HG03135 (cell line): Measurements from ENCODE around the gene DYSF.
"Not testable (repeated sequence)": the region's sequence is repeated elsewhere in the genome, so short reads cannot be mapped to it uniquely, and the experiment has no call there.

Experiments
- ATAC-seq: cut with Tn5 transposase; IDR thresholded peaks from one replicate; pipeline ENCODE4 v1.9.1; 2021; ENCODE audit warnings: mild to moderate bottlenecking, moderate library complexity; ENCODE audit not compliant: unreplicated experiment

The DYSF gene

DNA sequence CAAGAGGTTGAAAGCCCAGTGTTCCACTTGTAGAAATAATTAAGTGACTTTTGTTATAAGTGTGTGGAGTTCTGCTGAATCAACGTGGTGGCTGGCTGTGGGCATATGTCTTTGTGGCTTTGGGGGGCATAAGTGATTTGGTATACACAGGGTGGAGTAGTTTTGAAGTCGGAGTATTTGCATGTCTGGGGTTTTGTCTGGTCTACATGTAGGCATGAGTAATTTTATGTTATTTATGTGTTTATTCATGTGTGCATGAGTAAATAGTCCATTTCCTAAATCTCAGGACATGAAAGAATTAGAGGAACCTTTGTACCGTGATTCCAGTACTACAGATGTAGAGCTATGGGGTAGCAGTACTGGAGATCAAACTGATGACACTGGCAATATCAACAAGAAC is 179.7 kb downstream of the DYSF start:
- ATAC-seq: no peak

DNA sequence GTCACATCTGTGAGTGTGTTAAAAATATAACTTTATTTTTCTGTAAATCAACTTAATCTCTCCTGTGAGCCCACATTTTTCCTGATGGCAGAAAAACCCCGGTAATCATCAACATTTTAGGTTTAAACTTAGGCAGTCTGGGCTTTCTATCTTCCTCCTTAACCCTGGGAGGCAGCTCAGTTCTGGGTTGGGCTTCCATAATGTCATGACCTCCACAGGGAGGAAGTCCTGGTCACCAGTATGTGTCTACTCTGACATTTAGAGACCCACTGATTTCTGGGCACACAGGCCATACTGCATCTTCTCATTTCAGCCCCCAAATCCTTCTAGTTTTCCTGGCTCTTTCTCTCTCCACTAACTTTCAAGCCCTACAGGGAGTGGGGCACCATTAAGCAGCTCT is 181.2 kb downstream of the DYSF start:
- no peak for ATAC-seq

DNA sequence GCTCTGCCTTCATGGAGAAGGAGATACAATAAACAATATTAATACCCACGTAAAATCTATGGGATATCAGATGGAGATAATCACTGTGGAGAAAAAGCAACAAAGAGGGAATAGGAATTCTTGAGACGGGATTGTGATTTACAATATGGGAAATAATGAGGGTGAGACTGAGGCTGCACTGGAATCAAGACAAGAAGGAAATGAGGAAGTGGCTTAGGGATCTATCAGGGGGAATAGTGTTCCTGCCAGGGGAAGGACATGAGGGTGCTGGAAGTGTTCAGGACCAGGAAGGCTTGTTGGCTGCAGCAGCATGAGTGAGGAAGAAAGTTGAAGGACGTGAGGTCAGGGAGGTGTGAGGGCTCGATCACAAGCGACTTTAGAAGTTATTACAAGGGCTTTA is 182.4 kb downstream of the DYSF start:
- no peak for ATAC-seq

DNA sequence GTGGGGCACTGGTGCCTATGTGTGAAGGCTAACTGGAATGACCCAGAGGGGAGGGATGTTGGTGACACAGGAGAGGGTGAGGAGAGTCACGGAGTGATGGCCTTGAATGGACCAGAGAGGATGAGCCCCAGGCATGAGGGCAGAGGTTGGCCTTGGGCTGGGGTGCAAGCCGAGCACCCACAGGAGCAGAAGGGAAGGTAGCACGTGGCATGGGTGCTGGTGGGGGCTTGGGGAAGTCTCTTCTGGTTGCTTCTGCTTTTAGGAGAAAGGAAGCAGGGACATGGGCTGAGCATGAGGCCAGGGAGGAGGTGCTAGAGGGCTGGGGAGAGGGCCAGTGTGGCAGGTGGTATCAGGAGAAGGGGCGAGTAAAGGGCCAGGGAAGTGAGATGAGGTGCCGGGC is 183.8 kb downstream of the DYSF start:
- no peak for ATAC-seq

DNA sequence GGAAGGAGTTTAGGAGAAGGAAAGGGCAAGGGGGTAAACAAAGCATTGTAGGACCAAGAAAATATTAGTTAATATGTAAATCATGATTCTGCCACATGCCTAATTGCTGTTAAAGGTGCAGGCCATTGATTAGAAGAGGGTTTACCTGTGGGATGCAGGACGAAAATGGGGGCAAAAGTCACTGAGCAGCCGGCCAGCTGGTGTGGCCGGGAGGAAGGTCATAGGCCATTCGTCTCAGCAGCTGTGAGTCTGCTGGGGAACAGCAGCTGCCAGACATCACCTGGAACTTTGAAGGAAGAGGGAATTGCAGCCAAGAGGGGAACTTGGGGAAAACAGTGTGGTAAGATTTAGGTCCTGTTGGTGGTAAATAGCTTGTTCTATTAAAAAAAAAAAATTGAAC is 184.4 kb downstream of the DYSF start:
- ATAC-seq: no peak

DNA sequence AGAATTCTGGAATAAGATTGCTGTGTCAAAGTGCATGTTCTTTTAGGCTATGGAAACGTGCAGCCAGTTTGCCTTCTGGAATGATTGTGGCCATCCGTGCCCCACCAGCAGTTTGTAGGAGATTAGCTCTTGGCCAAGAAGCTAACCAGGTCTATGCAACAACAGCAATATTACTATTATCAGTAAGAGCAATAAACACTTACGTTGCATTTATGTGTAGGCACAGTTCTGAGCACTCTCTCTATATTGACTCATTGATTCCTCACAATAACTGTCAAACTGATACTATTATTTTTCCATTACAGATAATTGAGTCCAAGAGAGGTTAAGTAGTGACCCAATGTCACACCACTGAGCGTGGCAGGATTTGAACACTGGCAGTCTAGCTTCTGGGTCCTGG is 186.4 kb downstream of the DYSF start:
- ATAC-seq: no peak

DNA sequence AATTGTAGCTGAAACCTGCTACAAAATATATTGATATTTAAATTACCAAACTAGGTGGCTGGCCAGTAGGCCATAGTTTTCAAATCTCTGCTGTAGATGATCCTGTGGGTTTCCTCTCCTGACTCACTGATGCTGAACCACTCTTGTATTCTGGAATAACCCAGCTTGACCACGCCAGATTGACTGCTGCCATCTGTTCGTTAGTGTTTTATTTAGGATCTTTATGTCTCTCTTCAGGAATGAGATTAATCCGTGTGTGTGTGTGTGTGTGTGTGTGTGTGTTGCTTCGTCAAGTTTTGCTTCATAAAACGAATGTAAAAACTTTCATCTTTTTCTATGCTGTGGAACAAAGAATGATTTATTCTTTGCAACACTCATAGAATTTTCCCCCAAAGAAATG is 187.1 kb downstream of the DYSF start:
- no peak for ATAC-seq

DNA sequence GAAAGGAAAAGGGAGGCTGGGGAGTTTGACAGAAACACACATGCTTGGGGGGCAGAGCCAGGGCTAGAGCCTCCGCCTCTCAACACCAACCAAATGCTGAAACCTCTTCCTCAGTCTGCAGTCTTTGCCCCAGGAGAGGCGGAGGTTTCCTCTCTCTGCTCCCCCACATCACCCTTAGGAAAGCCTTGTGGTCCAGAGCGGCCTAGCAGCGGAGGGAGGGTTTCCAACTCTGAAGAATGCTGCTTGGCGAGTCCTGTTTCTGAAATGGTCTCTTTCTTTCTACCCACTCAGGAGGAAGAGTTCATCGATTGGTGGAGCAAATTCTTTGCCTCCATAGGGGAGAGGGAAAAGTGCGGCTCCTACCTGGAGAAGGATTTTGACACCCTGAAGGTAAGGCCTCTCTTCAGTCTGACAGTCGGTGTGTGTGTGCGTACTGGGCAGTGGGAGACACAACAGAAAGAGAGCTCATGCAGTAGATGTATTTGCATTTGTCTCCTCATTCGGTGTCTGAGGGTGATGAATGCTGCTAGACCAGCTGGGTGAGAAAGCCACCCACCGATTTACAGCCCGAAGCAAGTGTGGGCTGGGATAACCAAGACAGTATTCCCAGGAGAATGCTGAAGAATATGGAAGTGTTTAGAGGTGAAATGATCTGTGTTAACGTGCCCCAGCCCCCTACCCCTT is 190.5 kb downstream of the DYSF start:
- ATAC-seq: no peak

DNA sequence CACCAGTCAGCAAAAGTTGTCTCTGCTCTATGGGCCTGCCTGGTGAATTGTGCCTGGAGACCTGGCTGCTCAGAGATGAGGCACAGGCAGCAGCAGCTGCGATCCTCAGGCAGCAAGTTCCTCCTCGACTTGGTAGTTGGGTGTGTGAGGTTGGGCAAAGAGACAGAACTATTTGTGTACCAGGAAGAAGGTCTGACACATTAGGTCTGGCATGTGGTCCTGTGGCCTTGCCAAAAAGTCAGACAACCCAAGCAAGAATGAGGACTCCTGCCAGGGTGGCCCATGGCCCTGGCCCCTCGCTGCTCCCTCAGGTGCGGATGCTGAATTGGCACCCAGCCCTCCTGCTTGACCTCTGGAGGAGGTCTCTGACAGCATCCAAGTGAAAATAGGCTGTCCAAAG is 192.7 kb downstream of the DYSF start:
- no peak for ATAC-seq

DNA sequence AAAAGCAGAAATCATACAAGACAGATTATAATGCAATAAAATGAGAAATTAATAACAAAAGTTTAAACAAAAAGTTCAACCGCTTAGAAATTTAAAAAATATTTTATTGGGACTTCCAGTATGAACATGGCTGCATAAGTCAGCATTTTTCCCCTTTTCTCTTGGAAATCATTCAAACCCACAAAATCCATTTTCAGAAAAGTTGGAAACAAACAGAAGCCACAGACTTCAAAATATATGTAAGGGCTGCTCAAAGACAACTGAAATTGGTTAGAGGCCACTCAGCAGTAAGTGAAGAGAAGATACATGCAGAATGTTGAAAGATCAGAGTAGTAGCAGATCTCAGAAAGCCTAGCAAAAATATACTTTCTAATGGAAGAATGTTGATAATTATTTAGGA is 194.0 kb downstream of the DYSF start:
- no peak for ATAC-seq

DNA sequence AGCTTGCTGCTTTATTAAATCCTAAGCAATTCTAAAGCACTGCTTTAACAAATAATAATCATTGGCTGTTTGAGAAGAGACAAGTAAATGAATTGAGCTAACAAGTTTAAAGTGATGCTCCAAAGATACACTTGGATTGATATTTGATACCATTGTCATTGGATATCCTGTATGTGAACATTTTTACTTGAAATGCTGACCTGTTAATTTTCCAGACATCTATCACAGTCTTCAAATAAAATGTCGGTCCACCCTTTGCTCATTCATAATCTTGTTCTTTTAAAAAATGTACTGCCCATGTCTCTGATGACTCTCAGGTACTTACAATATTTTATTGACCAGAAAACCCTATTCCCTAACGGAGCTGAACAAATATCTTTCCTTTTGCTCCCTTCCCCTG is 202.1 kb downstream of the DYSF start:
- ATAC-seq: no peak

DNA sequence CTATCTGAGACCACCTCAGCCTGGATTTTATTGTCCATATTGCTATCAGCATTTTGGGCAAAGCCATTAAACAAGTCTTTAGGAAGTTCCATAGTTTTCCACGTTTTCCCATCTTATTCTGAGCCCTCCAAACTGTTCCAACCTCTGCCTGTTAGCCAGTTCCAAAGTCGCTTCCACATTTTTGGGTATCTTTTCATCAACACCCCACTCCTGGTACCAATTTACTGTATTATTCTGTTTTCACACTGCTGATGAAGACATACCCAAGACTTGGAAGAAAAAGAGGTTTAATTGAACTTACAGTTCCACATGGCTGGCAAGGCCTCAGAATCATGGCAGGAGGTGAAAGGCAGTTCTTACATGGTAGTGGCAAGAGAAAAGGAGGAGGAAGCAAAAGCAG is 204.9 kb downstream of the DYSF start:
- not testable (repeated sequence) for ATAC-seq

DNA sequence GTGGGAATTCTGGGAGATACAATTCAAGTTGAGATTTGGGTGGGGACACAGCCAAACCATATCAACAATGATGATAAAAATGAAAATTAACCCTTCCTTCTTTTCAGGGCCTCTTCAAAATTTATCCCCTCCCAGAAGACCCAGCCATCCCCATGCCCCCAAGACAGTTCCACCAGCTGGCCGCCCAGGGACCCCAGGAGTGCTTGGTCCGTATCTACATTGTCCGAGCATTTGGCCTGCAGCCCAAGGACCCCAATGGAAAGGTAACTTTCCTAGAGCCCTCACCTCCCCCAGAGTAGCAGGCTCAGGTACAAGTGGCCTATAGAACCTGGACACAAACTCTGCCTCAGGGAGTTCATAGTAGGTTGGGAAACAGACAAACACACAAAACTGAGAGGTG is 205.4 kb downstream of the DYSF start:
- no peak for ATAC-seq

DNA sequence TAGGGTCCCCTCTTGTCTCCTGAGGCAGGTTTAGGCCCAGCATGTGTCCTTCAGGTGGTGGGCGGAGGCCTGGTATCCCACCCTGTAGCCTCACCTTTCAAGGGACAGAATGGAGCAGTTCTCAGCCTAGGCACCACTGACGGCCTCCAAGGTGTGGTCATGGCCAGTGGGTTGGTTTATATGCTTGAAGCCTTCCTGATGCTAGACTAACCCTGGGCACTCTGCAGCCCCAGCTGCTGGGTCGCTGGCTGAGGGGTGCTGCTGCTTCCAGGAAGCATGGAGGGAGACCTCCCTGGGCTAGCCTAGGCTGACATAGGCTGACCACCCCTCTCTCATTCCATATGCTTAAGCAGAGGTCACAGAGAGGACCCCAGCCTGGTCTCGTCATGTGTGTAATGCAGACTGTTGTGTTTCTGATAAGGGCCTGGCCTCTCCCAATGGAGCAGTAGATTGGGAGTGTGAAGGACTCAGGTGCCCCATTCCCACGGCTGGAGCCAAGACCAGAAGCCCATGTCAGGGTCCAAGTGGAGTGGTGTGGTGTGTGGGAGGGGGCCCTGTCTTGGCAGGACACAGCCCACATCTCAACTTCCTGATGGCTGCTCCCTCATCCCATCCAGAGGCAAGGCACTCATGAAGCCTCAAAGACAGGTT is 206.6 kb downstream of the DYSF start:
- ATAC-seq: no peak

DNA sequence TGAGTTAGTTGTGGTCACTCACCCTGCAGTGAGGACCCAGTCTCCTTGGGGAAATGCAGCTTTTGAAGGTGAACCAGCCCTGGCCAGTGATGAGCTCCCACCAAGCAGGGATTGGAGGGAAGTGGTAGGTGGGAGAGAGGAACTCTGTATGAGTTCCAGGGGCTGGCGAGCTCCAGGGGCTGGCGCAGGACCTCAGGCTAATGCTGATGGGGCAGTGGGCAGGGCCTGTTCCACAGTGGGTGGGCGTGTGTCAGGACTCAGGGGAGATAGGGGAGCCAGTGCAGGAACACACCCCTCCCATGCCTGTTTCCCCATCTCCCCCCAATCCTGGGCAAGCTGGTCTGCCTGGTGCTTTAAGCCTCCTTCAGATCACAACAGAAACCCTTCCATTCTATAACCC is 208.4 kb downstream of the DYSF start:
- no peak for ATAC-seq

DNA sequence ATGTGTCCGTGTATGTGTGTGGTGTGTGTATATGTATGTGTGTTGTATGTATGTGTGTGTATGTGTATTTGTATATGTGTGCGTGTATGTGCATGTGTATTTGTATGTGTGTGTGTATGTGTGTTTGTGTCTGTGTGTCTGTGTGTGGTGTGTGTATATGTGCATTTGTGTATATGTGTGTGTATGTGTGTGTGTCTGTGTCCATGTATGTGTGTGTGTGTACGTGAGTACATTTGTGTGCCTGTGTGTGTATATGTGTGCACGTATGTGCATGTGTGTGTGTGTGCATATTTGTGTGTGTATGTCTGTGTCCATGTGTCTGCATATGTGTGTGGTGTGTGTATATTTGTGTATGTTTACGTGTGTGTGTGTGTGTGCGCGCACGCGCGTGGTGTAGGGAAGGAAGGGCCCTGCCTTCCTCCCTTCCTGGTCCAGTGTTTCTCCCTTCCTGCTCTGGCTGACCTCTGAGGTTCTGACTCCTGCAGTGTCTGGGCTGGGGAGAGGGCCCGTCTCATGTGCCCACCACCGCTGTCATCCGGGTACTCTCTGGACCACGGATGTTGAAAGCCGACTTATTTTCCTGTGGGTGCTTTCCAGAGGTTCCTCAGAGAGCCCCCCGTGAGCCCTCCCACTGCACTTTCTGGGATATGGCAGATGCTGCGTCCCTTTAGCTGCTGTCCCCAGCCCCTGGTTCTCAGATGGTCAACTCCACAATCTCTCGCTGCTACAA is 209.5 kb downstream of the DYSF start:
- no peak for ATAC-seq

DNA sequence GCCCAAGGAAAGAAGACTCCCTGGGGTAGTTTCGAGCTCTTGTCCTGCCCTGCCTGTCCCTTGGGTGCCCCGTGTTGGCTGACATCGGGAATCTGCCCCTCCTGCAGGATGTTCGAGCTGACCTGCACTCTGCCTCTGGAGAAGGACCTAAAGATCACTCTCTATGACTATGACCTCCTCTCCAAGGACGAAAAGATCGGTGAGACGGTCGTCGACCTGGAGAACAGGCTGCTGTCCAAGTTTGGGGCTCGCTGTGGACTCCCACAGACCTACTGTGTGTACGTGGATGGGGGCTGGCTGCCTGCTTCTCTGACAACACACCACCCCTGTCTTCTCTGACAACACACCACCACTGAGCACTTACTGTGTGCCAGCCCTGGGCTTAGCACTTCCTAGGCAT is 210.8 kb downstream of the DYSF start:
- no peak for ATAC-seq

DNA sequence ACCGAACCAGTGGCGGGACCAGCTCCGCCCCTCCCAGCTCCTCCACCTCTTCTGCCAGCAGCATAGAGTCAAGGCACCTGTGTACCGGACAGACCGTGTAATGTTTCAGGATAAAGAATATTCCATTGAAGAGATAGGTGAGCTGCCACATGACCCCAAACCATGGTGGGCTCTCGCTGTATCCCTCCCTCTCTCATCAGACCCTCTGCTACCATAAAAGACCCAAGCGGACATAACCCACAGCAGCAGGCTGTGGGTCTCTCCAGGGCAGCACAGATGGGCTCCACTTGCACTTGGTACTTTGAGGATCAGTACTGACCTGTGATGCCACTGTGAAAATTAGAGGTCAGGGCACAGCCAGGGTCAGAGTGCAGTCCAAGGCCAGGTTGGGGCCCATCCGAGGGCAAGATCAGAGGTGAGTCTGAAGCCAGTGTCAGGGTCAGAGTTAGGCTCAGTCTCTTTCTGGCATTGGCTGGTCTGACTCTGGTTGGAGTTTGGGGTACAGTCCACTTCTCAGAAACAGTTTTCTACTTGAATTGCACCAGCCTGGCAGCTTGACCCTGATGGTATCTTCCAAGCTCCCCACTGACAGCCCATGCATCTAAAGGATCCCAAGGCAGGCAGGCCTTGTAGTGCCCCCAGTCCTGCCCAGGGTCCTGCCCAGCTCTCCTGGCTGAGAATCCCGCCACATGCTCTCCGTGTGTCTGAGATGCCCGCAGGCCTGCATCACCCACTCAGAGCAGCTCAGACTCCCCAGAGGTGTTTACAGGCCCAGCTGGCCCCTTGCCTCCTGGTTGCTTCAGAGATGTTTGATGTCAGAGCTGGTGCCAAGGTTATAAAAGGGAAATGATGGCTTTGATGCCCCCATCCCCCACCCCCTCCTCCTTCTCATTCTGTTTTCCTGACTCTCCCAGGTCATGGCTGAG is 212.1 kb downstream of the DYSF start:
- no peak for ATAC-seq

DNA sequence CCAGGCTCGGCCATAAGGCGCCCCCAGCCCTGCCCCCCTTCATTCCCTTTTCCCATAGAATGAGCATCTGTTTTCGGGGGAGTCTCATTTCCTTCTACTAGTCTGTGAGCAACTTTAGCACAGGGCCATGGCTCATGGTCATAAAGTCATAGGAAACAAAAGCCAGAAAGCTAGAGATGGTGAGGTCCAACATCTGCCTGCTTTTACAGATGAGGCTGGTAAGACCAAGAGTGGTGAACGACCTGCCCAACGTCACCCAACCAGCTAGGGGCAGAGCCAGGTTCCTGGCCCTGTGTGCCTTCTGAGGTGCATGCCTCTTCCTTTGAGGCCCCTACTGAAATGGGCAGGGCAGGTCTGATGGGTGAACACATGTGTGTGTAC is 212.7 kb downstream of the DYSF start:
- no peak for ATAC-seq

DNA sequence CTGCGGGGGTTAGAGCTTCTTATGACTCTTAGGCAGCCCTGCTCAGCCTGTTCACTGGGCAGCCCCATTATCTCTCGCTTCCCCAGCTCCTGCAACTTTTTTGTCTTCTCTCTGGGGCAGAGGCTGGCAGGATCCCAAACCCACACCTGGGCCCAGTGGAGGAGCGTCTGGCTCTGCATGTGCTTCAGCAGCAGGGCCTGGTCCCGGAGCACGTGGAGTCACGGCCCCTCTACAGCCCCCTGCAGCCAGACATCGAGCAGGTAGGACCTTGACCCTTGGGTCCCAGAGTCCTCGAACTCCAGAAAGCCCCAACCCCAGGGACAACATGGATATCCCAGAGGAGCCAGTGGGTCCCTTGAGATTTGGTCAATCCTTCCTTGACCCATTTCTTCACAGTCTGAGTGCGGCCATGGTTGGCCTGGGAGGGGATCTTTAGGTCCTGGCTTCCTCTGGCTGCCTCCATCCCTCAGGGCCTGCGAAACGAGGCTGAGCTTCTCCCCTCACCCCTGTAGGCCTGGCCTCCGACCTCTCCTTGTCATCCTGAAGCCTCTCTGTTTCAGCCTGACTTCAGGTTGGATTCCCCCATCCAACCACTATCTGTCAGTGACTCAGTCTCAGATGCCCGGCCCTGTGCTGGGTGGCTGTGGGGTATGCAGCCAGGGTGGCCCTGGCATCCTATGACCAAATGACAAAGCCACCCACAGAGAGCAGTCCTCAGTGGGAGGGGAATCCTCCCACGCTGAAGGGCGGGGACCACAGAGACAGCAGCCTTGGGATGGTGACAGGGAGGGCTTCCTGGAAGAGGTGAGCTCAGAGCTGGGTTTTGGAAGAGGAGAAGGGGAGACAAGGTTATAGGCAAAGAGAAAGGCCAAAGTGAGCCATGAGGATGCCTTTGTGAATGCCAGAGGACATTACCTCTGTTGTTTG is 214.2 kb downstream of the DYSF start:
- ATAC-seq: no peak
